Brain microvascular endothelial cell (primary cell): Measurements from ENCODE around the gene SLC5A10.

ENCODE experiments used
- DNase-seq: peaks from one replicate; pipeline ENCODE4 v3.0.0-alpha.2; 2020
- H3K27ac ChIP-seq: fragments of 250-450 bp; sonication (Bioruptor Pico); 2 replicates; pipeline ENCODE4 v1.5.1; 2020; ENCODE audit warnings: mild to moderate bottlenecking, moderate library complexity
- H3K27me3 ChIP-seq: fragments of 250-450 bp; sonication (Bioruptor Pico); replicated peaks from 2 replicates; pipeline ENCODE4 v1.5.1; 2020; ENCODE audit warnings: mild to moderate bottlenecking
- H3K36me3 ChIP-seq: fragments of 250-450 bp; sonication (Bioruptor Pico); replicated peaks from 2 replicates; pipeline ENCODE4 v1.5.1; 2020; ENCODE audit warnings: mild to moderate bottlenecking
- H3K4me3 ChIP-seq: 2 replicates; pipeline ENCODE4 v1.5.1; 2011; ENCODE audit warnings: low read depth, mild to moderate bottlenecking, control low read depth, low read length, moderate library complexity
- in situ Hi-C: cut with HindIII; loops from 2 replicates; pipeline ENCODE4 v1.10.0; 2017; ENCODE audit warnings: low sequenced_read_pairs, low pct_ligation_motif_present
- TF ChIP-seq, protein P1 (sequence below): IDR thresholded peaks from 2 replicates; pipeline ENCODE4 v1.5.1; 2011; ENCODE audit warnings: low read depth, mild to moderate bottlenecking, moderate library complexity, low read length, control low read depth, inconsistent platforms; ENCODE audit errors: missing control alignments

The SLC5A10 gene

GRCh38 chr17:18986541-18987229 lies 34.7 kb downstream of the SLC5A10 start:
- no peak overlapping the region for H3K4me3 ChIP-seq
- DNase-seq: no peak
- TF ChIP-seq, protein P1, sequence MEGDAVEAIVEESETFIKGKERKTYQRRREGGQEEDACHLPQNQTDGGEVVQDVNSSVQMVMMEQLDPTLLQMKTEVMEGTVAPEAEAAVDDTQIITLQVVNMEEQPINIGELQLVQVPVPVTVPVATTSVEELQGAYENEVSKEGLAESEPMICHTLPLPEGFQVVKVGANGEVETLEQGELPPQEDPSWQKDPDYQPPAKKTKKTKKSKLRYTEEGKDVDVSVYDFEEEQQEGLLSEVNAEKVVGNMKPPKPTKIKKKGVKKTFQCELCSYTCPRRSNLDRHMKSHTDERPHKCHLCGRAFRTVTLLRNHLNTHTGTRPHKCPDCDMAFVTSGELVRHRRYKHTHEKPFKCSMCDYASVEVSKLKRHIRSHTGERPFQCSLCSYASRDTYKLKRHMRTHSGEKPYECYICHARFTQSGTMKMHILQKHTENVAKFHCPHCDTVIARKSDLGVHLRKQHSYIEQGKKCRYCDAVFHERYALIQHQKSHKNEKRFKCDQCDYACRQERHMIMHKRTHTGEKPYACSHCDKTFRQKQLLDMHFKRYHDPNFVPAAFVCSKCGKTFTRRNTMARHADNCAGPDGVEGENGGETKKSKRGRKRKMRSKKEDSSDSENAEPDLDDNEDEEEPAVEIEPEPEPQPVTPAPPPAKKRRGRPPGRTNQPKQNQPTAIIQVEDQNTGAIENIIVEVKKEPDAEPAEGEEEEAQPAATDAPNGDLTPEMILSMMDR: no peak
- H3K27ac ChIP-seq: no peak overlapping the region
- no peaks in the 10 kb centered on the region for H3K27me3 ChIP-seq
- peaks cover 7% of the 10 kb centered on the region for H3K36me3 ChIP-seq
- in situ Hi-C loops: no loop called here

GRCh38 chr17:18987230-18987610 lies 35.3 kb downstream of the SLC5A10 start:
- no peak for DNase-seq
- in situ Hi-C loops: no loop called here
- no peak overlapping the region for H3K4me3 ChIP-seq

DNA sequence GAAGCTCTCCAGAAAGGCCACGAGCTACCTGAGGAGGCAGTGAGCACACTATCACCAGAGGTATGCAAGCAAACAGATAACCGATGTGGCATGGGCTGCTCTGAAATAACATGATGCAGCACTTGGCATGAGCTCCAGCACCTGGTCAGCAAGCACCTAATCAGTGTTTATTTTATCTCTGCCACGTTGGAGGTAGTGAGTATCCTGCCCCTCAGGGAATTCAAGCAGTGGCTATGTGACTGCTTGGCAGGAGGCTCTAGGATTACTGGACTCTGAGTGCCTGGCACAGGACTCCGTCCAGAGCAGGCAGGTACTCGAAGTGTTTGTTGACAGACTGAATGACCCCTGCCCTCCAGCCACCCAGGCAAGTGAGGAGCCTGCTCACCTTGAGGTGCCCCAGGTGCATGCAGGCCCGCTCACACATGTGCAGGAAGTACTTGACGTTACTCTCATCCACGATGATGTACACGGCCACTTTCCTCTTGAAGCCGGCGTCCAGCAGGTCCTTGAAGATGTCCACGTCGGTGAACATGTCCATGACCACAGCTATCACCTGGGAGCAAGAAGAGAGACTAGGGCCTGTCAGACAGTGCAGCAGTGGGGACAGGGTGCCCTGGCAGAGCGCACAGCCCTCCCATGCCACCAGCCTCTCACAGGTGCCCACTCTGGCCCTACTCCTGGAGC lies 36.0 kb downstream of the SLC5A10 start:
- in situ Hi-C loops: no loop called here
- DNase-seq: no peak
- Histone ChIP-seq H3K27me3 (no peaks in the 10 kb centered on the region), H3K4me3 (no peak overlapping the region), H3K36me3 (peaks cover 7% of the 10 kb centered on the region), H3K27ac (no peak overlapping the region)
- TF ChIP-seq, protein P1: no peak

More at GRCh38 chr17:18987230-18987610, 35.3 kb downstream of the SLC5A10 start:
- Histone ChIP-seq H3K27me3 (no peaks in the 10 kb centered on the region), H3K36me3 (peaks cover 7% of the 10 kb centered on the region), H3K27ac (no peak overlapping the region)
- TF ChIP-seq, protein P1: no peak

GRCh38 chr17:18988546-18989173 lies 36.7 kb downstream of the SLC5A10 start:
- H3K36me3 ChIP-seq: peaks cover 7% of the 10 kb centered on the region
- TF ChIP-seq, protein P1: no peak
- DNase-seq: no peak
- no peak overlapping the region for H3K27ac ChIP-seq
- no peak overlapping the region for H3K4me3 ChIP-seq
- in situ Hi-C loops: no loop called here
- H3K27me3 ChIP-seq: no peaks in the 10 kb centered on the region

- no peak overlapping the region for H3K27ac ChIP-seq
- no peak for DNase-seq
- TF ChIP-seq, protein P1: no peak
- H3K4me3 ChIP-seq: no peak overlapping the region
- H3K27me3 ChIP-seq: no peaks in the 10 kb centered on the region
- peaks cover 7% of the 10 kb centered on the region for H3K36me3 ChIP-seq
- in situ Hi-C loops: no loop called here
Measured at GRCh38 chr17:18990331-18990730, 38.4 kb downstream of the SLC5A10 start.
